ENCODE results near the gene KRTAP5-4.

- TF ChIP-seq POLR2AphosphoS5 (IDR thresholded peaks at IDR 0.05; ENCODE audit: insufficient read depth, low read depth, low read length) (no peak), EZH2 (IDR thresholded peaks at IDR 0.05; ENCODE audit: borderline replicate concordance, low read depth, low read length, severe bottlenecking) (no peak)
Observed at GRCh38 chr11:1632053-1632714, 10.2 kb upstream of the KRTAP5-4 start.

Measured in endothelial cell of umbilical vein (primary cell).